Thyroid gland (tissue), 4 donors: ENCODE measurements around the gene YPEL1.

Source experiments
- CTCF ChIP-seq, 6 experiments: fragments of 200-600 bp in 3 of 6; fragments of 450-650 bp in 3 of 6; sonication (generic) in 3 of 6; IDR thresholded peaks; one replicate each; pipeline ENCODE4 v1.5.1; 2016 to 2019; ENCODE audit warnings: antibody characterized with exemption in 6 of 6, mild to moderate bottlenecking in 2 of 6, inconsistent platforms in 1 of 6, moderate library complexity in 1 of 6
- POLR2A ChIP-seq, 2 donors: fragments of 450-650 bp; IDR thresholded peaks; one replicate each; pipeline ENCODE4 v1.6.1; 2017; ENCODE audit warnings: antibody characterized with exemption in 2 of 2, mild to moderate bottlenecking in 2 of 2, moderate library complexity in 1 of 2

- TF ChIP-seq CTCF (IDR thresholded peaks at IDR 0.05) (no peak), POLR2A (IDR thresholded peaks at IDR 0.05) (no peak)
Measured at GRCh38 chr22:21761994-21762680, 26.5 kb upstream of the YPEL1 start.
